IPS-15b (cell line): ENCODE data around the gene SSR1.

Experiments
- H3K27me3 ChIP-seq: one replicate; pipeline ENCODE4 v1.6.1; 2013; ENCODE audit warnings: low read length; ENCODE audit not compliant: control insufficient read depth, insufficient read depth
- H3K36me3 ChIP-seq: one replicate; pipeline ENCODE4 v1.6.1; 2013; ENCODE audit warnings: low read length; ENCODE audit not compliant: control insufficient read depth, insufficient read depth
- H3K4me1 ChIP-seq: one replicate; pipeline ENCODE4 v1.6.1; 2013; ENCODE audit warnings: mild to moderate bottlenecking, low read length; ENCODE audit not compliant: control insufficient read depth, insufficient read depth
- H3K4me3 ChIP-seq: one replicate; pipeline ENCODE4 v1.5.1; 2013; ENCODE audit warnings: low read depth, low read length
- H3K9ac ChIP-seq: one replicate; pipeline ENCODE4 v1.6.1; 2013; ENCODE audit warnings: low read depth, mild to moderate bottlenecking, low read length
- H3K9me3 ChIP-seq: one replicate; pipeline ENCODE4 v1.6.1; 2013; ENCODE audit warnings: mild to moderate bottlenecking, low read length; ENCODE audit not compliant: control insufficient read depth, insufficient read depth

SSR1 gene

DNA sequence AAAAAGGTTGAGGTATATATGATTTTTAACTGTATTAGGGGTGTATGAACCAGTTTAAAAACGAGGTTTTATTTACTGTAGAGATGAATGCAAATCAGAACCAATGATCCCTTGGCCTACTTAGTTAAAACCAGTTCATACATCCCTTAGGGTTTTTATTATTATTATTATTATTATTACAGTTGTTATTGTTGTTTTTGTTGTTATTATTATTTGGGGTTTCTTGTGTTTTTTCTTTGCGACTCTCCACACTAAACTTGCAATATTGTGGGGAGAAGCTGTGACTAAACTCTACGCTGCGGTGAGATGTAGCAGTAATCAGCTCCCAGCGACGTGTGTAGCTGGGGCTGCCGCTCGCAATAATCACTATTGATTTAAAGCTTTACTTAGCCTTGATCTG, 62.2 kb downstream of the SSR1 start:
- Histone ChIP-seq H3K9me3 (peaks cover 4% of the 10 kb centered on the region), H3K9ac (no peak overlapping the region), H3K27me3 (no peaks in the 10 kb centered on the region), H3K36me3 (peaks cover 16% of the 10 kb centered on the region), H3K4me3 (no peak overlapping the region), H3K4me1 (no peaks in the 10 kb centered on the region)

GRCh38 chr6:7249946-7250643, 62.9 kb downstream of the SSR1 start:
- H3K27me3 ChIP-seq = no peaks in the 10 kb centered on the region

DNA sequence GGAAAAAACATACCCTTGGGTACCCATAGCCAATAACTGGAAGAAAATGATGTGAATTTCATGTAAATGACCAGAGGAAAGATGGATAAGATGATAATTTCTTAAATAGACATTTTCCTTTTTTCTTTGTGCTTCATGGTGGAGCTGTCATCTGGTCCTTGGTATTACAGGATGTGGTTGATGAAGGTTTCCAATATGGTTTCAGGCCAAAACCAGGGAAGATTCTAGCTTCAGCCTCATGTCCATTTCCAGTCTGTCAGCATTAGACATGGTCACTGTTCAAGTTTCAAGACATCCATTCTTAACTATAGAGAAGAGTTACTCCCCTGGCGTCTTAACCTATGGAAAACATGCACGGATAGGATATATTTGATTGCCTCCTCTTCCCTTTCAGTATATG, 63.6 kb downstream of the SSR1 start:
- H3K27me3 ChIP-seq = no peaks in the 10 kb centered on the region
- H3K36me3 ChIP-seq = peaks cover 16% of the 10 kb centered on the region
- no peak overlapping the region for H3K9ac ChIP-seq
- no peaks in the 10 kb centered on the region for H3K4me1 ChIP-seq
- no peak overlapping the region for H3K4me3 ChIP-seq
- no peaks in the 10 kb centered on the region for H3K9me3 ChIP-seq

More at GRCh38 chr6:7249946-7250643, 62.9 kb downstream of the SSR1 start:
- no peaks in the 10 kb centered on the region for H3K9me3 ChIP-seq
- H3K9ac ChIP-seq = no peak overlapping the region
- peaks cover 16% of the 10 kb centered on the region for H3K36me3 ChIP-seq
- no peaks in the 10 kb centered on the region for H3K4me1 ChIP-seq
- H3K4me3 ChIP-seq = no peak overlapping the region

DNA sequence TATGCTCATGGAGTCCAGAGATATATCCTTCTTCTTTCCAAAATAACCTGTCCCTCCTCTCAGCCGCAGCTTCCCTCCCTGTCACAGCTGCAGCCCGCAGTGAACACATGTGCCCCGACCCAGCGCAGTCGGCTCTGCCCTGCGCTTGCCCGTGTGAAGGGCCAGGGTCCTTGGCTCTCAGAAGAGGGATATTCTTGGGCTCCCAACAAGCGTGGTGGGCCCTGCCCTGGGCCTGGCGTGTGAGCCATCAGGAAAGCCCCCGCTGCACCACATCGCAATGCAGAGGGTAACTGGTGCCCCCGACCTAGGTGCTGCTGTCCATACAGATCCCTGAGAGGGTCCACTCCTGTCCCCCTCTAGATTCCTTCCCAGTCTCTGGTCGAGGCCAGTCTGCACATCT, 65.2 kb downstream of the SSR1 start:
- H3K4me3 ChIP-seq = no peak overlapping the region
- H3K27me3 ChIP-seq = no peaks in the 10 kb centered on the region
- H3K4me1 ChIP-seq = peaks cover 6% of the 10 kb centered on the region
- no peak overlapping the region for H3K9ac ChIP-seq
- peaks cover 16% of the 10 kb centered on the region for H3K36me3 ChIP-seq
- no peaks in the 10 kb centered on the region for H3K9me3 ChIP-seq

GRCh38 chr6:7247179-7247456, 65.9 kb downstream of the SSR1 start:
- H3K9ac ChIP-seq = no peak overlapping the region
- H3K9me3 ChIP-seq = no peaks in the 10 kb centered on the region
- no peaks in the 10 kb centered on the region for H3K27me3 ChIP-seq
- H3K4me1 ChIP-seq = peaks cover 12% of the 10 kb centered on the region
- no peak overlapping the region for H3K4me3 ChIP-seq
- H3K36me3 ChIP-seq = peaks cover 16% of the 10 kb centered on the region

DNA sequence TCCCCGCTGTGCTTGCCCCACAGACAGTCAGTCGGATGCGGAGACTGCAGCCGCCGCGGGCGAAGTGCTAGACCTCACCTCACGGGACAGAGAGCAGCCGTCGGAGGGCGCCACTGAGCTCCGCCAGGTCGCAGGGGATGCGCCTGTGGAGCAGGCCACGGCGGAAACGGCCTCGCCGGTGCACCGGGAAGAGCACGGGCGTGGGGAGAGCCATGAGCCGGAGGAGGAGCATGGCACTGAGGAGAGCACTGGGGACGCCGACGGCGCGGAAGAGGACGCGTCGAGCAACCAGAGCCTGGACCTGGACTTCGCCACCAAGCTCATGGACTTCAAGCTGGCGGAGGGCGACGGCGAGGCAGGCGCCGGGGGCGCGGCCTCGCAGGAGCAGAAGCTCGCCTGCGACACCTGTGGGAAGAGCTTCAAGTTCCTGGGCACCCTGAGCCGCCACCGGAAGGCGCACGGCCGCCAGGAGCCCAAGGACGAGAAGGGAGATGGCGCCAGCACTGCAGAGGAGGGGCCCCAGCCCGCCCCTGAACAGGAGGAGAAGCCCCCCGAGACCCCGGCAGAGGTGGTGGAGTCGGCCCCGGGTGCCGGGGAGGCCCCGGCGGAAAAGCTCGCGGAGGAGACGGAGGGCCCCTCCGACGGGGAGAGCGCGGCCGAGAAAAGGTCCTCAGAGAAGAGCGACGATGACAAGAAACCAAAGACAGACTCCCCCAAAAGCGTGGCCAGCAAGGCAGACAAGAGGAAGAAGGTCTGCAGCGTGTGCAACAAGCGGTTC, 66.4 kb downstream of the SSR1 start:
- Histone ChIP-seq H3K9me3 (no peaks in the 10 kb centered on the region), H3K27me3 (no peaks in the 10 kb centered on the region), H3K4me3 (no peak overlapping the region), H3K9ac (no peak overlapping the region), H3K36me3 (peaks cover 16% of the 10 kb centered on the region), H3K4me1 (peaks cover 17% of the 10 kb centered on the region)

DNA sequence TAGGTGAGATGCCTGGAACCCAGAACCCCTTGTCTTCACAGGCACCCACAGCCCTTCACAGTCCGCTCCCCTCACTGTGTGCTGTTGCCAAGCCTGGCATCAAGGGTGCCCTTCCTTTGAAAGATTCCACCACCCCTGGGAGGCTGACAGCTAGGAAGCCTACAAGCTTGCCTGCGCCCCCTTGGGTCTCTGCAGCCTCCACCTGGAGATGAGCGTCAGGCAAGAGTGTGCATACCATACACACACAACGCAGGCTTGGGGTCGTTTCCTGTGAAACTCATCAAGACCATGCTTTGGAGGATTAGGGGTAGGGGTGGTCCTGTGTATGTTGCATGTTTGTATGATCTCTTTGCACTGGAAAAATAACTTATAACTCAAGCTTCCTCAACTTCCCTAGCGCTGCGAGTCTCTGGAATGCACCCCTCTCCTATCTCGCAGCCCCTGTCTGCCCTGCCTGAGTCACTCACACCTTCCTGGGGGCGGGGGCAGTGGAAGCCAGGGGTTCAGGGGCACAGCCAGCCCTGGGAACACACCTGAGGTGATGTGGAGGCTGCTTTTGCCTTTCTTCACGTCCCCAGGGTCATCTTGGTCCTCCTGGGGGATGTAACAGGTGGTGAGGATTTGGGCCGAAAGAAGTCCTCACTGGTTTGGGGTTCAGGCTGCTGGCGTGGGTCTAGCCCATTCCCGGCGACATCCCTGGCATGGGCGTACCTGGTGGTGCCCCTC, 67.2 kb downstream of the SSR1 start:
- peaks cover 16% of the 10 kb centered on the region for H3K36me3 ChIP-seq
- peaks cover 19% of the 10 kb centered on the region for H3K4me1 ChIP-seq
- H3K4me3 ChIP-seq = no peak overlapping the region
- no peaks in the 10 kb centered on the region for H3K9me3 ChIP-seq
- H3K27me3 ChIP-seq = no peaks in the 10 kb centered on the region
- no peak overlapping the region for H3K9ac ChIP-seq

DNA sequence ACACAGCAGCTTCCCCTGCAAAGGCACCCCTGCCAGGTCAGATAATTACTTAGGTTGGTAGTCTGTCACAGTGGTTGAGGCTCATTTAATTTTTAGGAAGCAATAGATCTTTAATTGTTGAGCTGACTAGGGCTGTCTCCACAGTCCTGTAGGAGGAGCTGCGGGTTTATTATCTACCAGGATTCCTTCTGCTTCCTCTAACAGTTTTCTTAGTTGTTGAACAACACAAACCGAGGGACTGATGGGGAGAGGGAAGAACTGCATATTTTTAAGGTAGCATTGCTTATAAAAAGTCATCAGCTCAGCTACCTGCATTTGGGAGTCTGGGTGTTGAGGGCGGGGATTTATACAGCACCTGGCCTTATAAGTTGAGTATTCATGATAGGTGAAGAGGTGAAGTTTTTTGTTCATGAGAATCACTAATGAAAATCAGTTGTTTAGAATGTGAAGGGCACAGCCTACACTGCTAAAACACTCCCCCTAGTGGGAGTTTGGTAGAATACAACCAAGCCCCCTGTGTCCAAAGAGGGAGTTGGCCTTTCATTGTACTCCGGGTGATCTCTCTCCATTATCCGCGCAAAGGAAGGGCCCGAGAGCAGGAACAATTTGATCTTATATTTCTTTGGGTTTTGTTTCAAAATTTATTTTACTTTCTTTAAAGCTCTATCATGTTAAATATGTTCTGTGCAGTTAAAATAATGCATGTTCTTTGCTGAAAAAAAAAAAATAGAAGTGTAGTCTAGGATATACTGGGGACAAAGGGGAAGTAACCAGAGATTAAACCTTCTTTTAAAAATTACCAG, 69.6 kb downstream of the SSR1 start:
- Histone ChIP-seq H3K9me3 (no peaks in the 10 kb centered on the region), H3K4me1 (peaks cover 19% of the 10 kb centered on the region), H3K36me3 (peaks cover 7% of the 10 kb centered on the region), H3K9ac (no peak overlapping the region), H3K4me3 (no peak overlapping the region), H3K27me3 (no peaks in the 10 kb centered on the region)

DNA sequence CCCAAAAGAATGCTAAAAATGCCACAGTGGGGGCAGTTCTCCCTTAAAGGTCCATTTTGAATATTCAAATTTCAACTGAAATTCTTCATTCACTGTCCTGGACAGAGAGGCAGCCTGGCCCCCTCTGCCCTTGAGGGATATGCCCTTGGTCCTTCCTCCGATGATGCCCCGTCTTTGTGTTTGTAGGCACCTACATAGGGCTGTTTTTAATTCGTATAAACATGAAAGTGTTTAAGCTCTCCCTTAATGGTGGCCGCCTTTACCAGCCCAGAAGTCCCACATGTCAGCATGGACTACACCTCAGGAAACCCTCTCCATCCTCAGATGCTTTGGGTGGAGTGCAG, 70.2 kb downstream of the SSR1 start:
- H3K36me3 ChIP-seq = peaks cover 7% of the 10 kb centered on the region
- no peak overlapping the region for H3K4me3 ChIP-seq
- peaks cover 19% of the 10 kb centered on the region for H3K4me1 ChIP-seq
- H3K9me3 ChIP-seq = no peaks in the 10 kb centered on the region
- no peak overlapping the region for H3K9ac ChIP-seq
- H3K27me3 ChIP-seq = no peaks in the 10 kb centered on the region

GRCh38 chr6:7241709-7242645, 71.0 kb downstream of the SSR1 start:
- Histone ChIP-seq H3K27me3 (no peaks in the 10 kb centered on the region), H3K9ac (peak overlapping the region; percentile 8), H3K4me1 (peaks cover 19% of the 10 kb centered on the region), H3K4me3 (no peak overlapping the region), H3K36me3 (peaks cover under 1% of the 10 kb centered on the region), H3K9me3 (no peaks in the 10 kb centered on the region)

- peaks cover 19% of the 10 kb centered on the region for H3K4me1 ChIP-seq
- no peak overlapping the region for H3K4me3 ChIP-seq
- H3K9me3 ChIP-seq = no peaks in the 10 kb centered on the region
- H3K36me3 ChIP-seq = no peaks in the 10 kb centered on the region
- H3K27me3 ChIP-seq = no peaks in the 10 kb centered on the region
- H3K9ac ChIP-seq = no peak overlapping the region
Observed at GRCh38 chr6:7241160-7241559, 71.8 kb downstream of the SSR1 start.
